Tibial nerve (tissue), 3 donors: Measurements from ENCODE around the gene DVL2.

Source experiments
- POLR2A ChIP-seq, 2 donors: fragments of 450-650 bp; IDR thresholded peaks; one replicate each; pipeline ENCODE4 v1.6.1; 2017; ENCODE audit warnings: antibody characterized with exemption in 2 of 2, mild to moderate bottlenecking in 2 of 2, moderate library complexity in 2 of 2
- TF ChIP-seq, protein P1 (sequence below), 5 experiments: fragments of 200-600 bp in 3 of 5; fragments of 450-650 bp in 2 of 5; sonication (generic) in 3 of 5; IDR thresholded peaks; one replicate each; pipeline ENCODE4 v1.5.1; 2016 to 2019; ENCODE audit warnings: antibody characterized with exemption in 5 of 5, mild to moderate bottlenecking in 3 of 5, moderate library complexity in 2 of 5

DNA sequence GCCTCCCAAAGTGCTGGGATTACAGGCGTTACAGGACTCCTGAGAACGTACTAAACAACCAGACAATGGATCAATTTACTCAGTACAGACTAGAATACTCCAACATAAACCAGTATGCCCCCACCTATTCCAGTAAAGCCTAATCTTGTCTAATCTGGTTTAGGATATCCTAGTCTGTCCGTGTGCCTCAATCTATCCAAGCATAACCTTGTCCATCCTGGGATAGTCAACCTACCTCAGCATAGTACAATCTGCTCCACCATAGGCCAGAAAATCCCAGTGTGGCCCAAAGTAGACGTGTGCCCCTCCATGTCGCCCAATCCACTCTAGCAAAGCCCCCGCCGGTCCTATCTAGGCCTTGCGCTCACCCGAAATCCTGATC, 625 bp downstream of the DVL2 start:
- TF ChIP-seq POLR2A (IDR thresholded peaks at IDR 0.05): no peak
- TF ChIP-seq, protein P1, sequence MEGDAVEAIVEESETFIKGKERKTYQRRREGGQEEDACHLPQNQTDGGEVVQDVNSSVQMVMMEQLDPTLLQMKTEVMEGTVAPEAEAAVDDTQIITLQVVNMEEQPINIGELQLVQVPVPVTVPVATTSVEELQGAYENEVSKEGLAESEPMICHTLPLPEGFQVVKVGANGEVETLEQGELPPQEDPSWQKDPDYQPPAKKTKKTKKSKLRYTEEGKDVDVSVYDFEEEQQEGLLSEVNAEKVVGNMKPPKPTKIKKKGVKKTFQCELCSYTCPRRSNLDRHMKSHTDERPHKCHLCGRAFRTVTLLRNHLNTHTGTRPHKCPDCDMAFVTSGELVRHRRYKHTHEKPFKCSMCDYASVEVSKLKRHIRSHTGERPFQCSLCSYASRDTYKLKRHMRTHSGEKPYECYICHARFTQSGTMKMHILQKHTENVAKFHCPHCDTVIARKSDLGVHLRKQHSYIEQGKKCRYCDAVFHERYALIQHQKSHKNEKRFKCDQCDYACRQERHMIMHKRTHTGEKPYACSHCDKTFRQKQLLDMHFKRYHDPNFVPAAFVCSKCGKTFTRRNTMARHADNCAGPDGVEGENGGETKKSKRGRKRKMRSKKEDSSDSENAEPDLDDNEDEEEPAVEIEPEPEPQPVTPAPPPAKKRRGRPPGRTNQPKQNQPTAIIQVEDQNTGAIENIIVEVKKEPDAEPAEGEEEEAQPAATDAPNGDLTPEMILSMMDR (IDR thresholded peaks at IDR 0.05): no peak
